HEK293 (cell line): ENCODE data around the gene WWOX.

Experiments used
- CTCF ChIA-PET: fragments of 350-600 bp; formaldehyde crosslinking; extraction: SDS; loops from one replicate; lab custom pipeline; 2021; ENCODE audit warnings: antibody characterized with exemption; lab: Yijun Ruan, JAX
- POLR2A ChIA-PET: fragments of 300-600 bp; formaldehyde crosslinking; extraction: SDS; loops from one replicate; lab custom pipeline; 2020; ENCODE audit warnings: antibody characterized with exemption, inconsistent platforms; lab: Yijun Ruan, JAX
- H3K27ac ChIP-seq: fragments of 200-500 bp; sonication (Bioruptor generic); 2 replicates; pipeline ENCODE4 v1.5.1; 2014; ENCODE audit warnings: low read depth, low read length, control low read depth, inconsistent platforms; ENCODE audit errors: extremely low read depth
- H3K36me3 ChIP-seq, 2 experiments: fragments of 200-500 bp in 1 of 2; sonication (Bioruptor generic) in 1 of 2; 1 replicate in 1 of 2; 2 replicates in 1 of 2; pipeline ENCODE4 v1.5.1; 2014 to 2017; ENCODE audit warnings: inconsistent platforms in 2 of 2, low read length in 2 of 2; ENCODE audit not compliant: control insufficient read depth in 2 of 2, insufficient read depth in 1 of 2
- H3K4me1 ChIP-seq: fragments of 200-500 bp; sonication (Bioruptor generic); 2 replicates; pipeline ENCODE4 v1.5.1; 2014; ENCODE audit warnings: mild to moderate bottlenecking, low read length, inconsistent platforms; ENCODE audit not compliant: control insufficient read depth, insufficient read depth
- H3K4me3 ChIP-seq: 2 replicates; pipeline ENCODE4 v1.5.1; 2011; ENCODE audit warnings: low read depth, mild to moderate bottlenecking, control low read depth, low read length, moderate library complexity
- H3K9me3 ChIP-seq: fragments of 200-500 bp; sonication (Bioruptor generic); 2 replicates; pipeline ENCODE4 v1.5.1; 2014; ENCODE audit warnings: low read depth, low read length, inconsistent platforms; ENCODE audit not compliant: control insufficient read depth, insufficient read depth
- OVOL3 ChIP-seq: fragments of 450-650 bp; formaldehyde crosslinking; IDR thresholded peaks from 2 replicates; pipeline ENCODE4 v1.5.1; 2016; ENCODE audit warnings: missing biosample characterization, missing genetic modification characterization
- YY1 ChIP-seq: fragments of 450-650 bp; formaldehyde crosslinking; IDR thresholded peaks from 2 replicates; pipeline ENCODE4 v1.5.1; 2018; ENCODE audit warnings: missing biosample characterization, missing genetic modification characterization
- ZBTB8A ChIP-seq: fragments of 450-650 bp; formaldehyde crosslinking; IDR thresholded peaks from 2 replicates; pipeline ENCODE4 v1.5.1; 2016; ENCODE audit warnings: missing biosample characterization, missing genetic modification characterization
- ZFP3 ChIP-seq: fragments of 450-650 bp; formaldehyde crosslinking; IDR thresholded peaks from 2 replicates; pipeline ENCODE4 v1.5.1; 2016; ENCODE audit warnings: low read depth, missing biosample characterization, missing genetic modification characterization
- ZNF133 ChIP-seq: fragments of 450-650 bp; formaldehyde crosslinking; IDR thresholded peaks from 2 replicates; pipeline ENCODE4 v1.5.1; 2016; ENCODE audit warnings: missing biosample characterization, missing genetic modification characterization
- ZNF202 ChIP-seq: fragments of 450-650 bp; formaldehyde crosslinking; IDR thresholded peaks from 2 replicates; pipeline ENCODE4 v1.5.1; 2016; ENCODE audit warnings: missing biosample characterization, missing genetic modification characterization, borderline replicate concordance
- ZNF211 ChIP-seq: fragments of 450-650 bp; formaldehyde crosslinking; IDR thresholded peaks from 2 replicates; pipeline ENCODE4 v1.5.1; 2016; ENCODE audit warnings: low read depth, missing biosample characterization, missing genetic modification characterization
- ZNF302 ChIP-seq: fragments of 450-650 bp; formaldehyde crosslinking; IDR thresholded peaks from 2 replicates; pipeline ENCODE4 v1.5.1; 2016; ENCODE audit warnings: missing biosample characterization, missing genetic modification characterization, low read depth
- ZNF335 ChIP-seq: fragments of 450-650 bp; formaldehyde crosslinking; conservative IDR thresholded peaks from 2 replicates; pipeline ENCODE4 v1.5.1; 2016; ENCODE audit warnings: missing biosample characterization, missing genetic modification characterization
- ZNF37A ChIP-seq: fragments of 450-650 bp; IDR thresholded peaks from 2 replicates; pipeline ENCODE4 v1.5.1; 2018; ENCODE audit warnings: missing biosample characterization, missing genetic modification characterization
- ZNF404 ChIP-seq: fragments of 450-650 bp; formaldehyde crosslinking; IDR thresholded peaks from 2 replicates; pipeline ENCODE4 v1.5.1; 2017; ENCODE audit warnings: missing biosample characterization, missing genetic modification characterization
- ZNF426 ChIP-seq: fragments of 450-650 bp; formaldehyde crosslinking; IDR thresholded peaks from 2 replicates; pipeline ENCODE4 v1.5.1; 2017; ENCODE audit warnings: missing biosample characterization, missing genetic modification characterization, mild to moderate bottlenecking, inconsistent platforms, moderate library complexity
- ZNF433 ChIP-seq: fragments of 450-650 bp; formaldehyde crosslinking; IDR thresholded peaks from 2 replicates; pipeline ENCODE4 v1.5.1; 2016; ENCODE audit warnings: missing biosample characterization, missing genetic modification characterization, low read depth
- ZNF623 ChIP-seq: fragments of 450-650 bp; formaldehyde crosslinking; IDR thresholded peaks from 2 replicates; pipeline ENCODE4 v1.5.1; 2016; ENCODE audit warnings: missing biosample characterization, missing genetic modification characterization
- ZNF658 ChIP-seq: fragments of 450-650 bp; formaldehyde crosslinking; IDR thresholded peaks from 2 replicates; pipeline ENCODE4; 2016; ENCODE audit warnings: missing biosample characterization, missing genetic modification characterization
- ZNF670 ChIP-seq: fragments of 450-650 bp; formaldehyde crosslinking; IDR thresholded peaks from 2 replicates; pipeline ENCODE4 v1.5.1; 2016; ENCODE audit warnings: missing biosample characterization, missing genetic modification characterization, low read depth
- ZNF747 ChIP-seq: fragments of 450-650 bp; formaldehyde crosslinking; IDR thresholded peaks from 2 replicates; pipeline ENCODE4 v1.5.1; 2016; ENCODE audit warnings: missing biosample characterization, missing genetic modification characterization
- ZNF837 ChIP-seq: fragments of 450-650 bp; formaldehyde crosslinking; IDR thresholded peaks from 2 replicates; pipeline ENCODE4 v1.5.1; 2016; ENCODE audit warnings: missing biosample characterization, missing genetic modification characterization
- TF ChIP-seq, protein P1 (sequence below): fragments of 450-650 bp; formaldehyde crosslinking; IDR thresholded peaks from 2 replicates; pipeline ENCODE4 v1.5.1; 2016; ENCODE audit warnings: missing biosample characterization, missing genetic modification characterization, borderline replicate concordance
- TF ChIP-seq, protein P2 (sequence below): fragments of 450-650 bp; formaldehyde crosslinking; IDR thresholded peaks from 2 replicates; pipeline ENCODE4 v1.5.1; 2016; ENCODE audit warnings: missing biosample characterization, missing genetic modification characterization
- TF ChIP-seq, protein P3 (sequence below): fragments of 450-650 bp; formaldehyde crosslinking; IDR thresholded peaks from 2 replicates; pipeline ENCODE4 v1.5.1; 2016; ENCODE audit warnings: missing biosample characterization, missing genetic modification characterization, borderline replicate concordance
- TF ChIP-seq, protein P4 (sequence below): fragments of 450-650 bp; formaldehyde crosslinking; IDR thresholded peaks from 2 replicates; pipeline ENCODE4 v1.5.1; 2016; ENCODE audit warnings: missing biosample characterization, missing genetic modification characterization
- TF ChIP-seq, protein P5 (sequence below): fragments of 450-650 bp; formaldehyde crosslinking; conservative IDR thresholded peaks from 2 replicates; pipeline ENCODE4 v1.5.1; 2016; ENCODE audit warnings: low read depth, missing biosample characterization, missing genetic modification characterization

Gene WWOX

DNA sequence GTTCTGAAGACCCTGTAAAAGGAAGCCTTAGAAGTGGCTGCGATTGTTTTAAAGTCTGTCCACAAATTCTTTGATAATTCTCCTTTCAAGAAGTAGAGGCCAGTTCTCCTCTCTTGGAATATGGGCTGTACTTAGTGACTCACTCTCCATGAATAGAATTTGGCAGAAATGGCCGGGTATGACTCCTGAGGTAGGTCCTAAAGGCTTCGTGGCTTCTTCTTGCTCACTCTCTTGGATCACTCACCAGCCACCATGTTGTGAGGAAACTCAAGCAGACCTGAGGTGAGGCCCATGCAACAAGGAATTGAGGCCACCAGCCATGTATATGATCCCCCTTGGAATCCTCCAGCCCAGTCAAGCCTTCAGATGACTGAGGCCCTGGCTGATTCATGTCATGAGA is 75.8 kb downstream of the WWOX start:
- peaks cover 3% of the 10 kb centered on the region; the same call in 1 of the 2 replicates for H3K4me1 ChIP-seq
- CTCF ChIA-PET, result no interaction called here
- no peak overlapping the region for H3K27ac ChIP-seq
- H3K36me3 ChIP-seq, result no peaks in the 10 kb centered on the region
- H3K4me3 ChIP-seq, result no peak overlapping the region
- POLR2A ChIA-PET, result no interaction called here
- H3K9me3 ChIP-seq, result no peaks in the 10 kb centered on the region
- TF ChIP-seq, protein P1, sequence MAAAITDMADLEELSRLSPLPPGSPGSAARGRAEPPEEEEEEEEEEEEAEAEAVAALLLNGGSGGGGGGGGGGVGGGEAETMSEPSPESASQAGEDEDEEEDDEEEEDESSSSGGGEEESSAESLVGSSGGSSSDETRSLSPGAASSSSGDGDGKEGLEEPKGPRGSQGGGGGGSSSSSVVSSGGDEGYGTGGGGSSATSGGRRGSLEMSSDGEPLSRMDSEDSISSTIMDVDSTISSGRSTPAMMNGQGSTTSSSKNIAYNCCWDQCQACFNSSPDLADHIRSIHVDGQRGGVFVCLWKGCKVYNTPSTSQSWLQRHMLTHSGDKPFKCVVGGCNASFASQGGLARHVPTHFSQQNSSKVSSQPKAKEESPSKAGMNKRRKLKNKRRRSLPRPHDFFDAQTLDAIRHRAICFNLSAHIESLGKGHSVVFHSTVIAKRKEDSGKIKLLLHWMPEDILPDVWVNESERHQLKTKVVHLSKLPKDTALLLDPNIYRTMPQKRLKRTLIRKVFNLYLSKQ (tag by site-specific recombination), result no peak
- TF ChIP-seq OVOL3 (tag by site-specific recombination), result no peak
- TF ChIP-seq, protein P2, sequence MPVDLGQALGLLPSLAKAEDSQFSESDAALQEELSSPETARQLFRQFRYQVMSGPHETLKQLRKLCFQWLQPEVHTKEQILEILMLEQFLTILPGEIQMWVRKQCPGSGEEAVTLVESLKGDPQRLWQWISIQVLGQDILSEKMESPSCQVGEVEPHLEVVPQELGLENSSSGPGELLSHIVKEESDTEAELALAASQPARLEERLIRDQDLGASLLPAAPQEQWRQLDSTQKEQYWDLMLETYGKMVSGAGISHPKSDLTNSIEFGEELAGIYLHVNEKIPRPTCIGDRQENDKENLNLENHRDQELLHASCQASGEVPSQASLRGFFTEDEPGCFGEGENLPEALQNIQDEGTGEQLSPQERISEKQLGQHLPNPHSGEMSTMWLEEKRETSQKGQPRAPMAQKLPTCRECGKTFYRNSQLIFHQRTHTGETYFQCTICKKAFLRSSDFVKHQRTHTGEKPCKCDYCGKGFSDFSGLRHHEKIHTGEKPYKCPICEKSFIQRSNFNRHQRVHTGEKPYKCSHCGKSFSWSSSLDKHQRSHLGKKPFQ (tag by site-specific recombination), result no peak
- no peak for TF ChIP-seq ZNF837 (tag by site-specific recombination)
- no peak for TF ChIP-seq ZNF37A (tag by site-specific recombination)
- TF ChIP-seq ZNF433, result no peak
- TF ChIP-seq ZNF202 (tag by site-specific recombination), result no peak
- no peak for TF ChIP-seq ZNF747
- TF ChIP-seq YY1, result no peak
- TF ChIP-seq, protein P3, sequence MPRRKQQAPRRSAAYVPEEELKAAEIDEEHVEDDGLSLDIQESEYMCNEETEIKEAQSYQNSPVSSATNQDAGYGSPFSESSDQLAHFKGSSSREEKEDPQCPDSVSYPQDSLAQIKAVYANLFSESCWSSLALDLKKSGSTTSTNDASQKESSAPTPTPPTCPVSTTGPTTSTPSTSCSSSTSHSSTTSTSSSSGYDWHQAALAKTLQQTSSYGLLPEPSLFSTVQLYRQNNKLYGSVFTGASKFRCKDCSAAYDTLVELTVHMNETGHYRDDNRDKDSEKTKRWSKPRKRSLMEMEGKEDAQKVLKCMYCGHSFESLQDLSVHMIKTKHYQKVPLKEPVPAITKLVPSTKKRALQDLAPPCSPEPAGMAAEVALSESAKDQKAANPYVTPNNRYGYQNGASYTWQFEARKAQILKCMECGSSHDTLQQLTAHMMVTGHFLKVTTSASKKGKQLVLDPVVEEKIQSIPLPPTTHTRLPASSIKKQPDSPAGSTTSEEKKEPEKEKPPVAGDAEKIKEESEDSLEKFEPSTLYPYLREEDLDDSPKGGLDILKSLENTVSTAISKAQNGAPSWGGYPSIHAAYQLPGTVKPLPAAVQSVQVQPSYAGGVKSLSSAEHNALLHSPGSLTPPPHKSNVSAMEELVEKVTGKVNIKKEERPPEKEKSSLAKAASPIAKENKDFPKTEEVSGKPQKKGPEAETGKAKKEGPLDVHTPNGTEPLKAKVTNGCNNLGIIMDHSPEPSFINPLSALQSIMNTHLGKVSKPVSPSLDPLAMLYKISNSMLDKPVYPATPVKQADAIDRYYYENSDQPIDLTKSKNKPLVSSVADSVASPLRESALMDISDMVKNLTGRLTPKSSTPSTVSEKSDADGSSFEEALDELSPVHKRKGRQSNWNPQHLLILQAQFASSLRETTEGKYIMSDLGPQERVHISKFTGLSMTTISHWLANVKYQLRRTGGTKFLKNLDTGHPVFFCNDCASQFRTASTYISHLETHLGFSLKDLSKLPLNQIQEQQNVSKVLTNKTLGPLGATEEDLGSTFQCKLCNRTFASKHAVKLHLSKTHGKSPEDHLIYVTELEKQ, result no peak
- TF ChIP-seq ZNF623, result no peak
- no peak for TF ChIP-seq ZNF335
- TF ChIP-seq ZNF404 (tag by site-specific recombination), result no peak
- TF ChIP-seq ZNF211 (tag by site-specific recombination), result no peak
- TF ChIP-seq ZNF133 (tag by site-specific recombination), result no peak
- TF ChIP-seq ZBTB8A (tag by site-specific recombination), result no peak
- TF ChIP-seq ZNF426, result no peak
- TF ChIP-seq ZFP3 (tag by site-specific recombination), result no peak
- TF ChIP-seq, protein P4, sequence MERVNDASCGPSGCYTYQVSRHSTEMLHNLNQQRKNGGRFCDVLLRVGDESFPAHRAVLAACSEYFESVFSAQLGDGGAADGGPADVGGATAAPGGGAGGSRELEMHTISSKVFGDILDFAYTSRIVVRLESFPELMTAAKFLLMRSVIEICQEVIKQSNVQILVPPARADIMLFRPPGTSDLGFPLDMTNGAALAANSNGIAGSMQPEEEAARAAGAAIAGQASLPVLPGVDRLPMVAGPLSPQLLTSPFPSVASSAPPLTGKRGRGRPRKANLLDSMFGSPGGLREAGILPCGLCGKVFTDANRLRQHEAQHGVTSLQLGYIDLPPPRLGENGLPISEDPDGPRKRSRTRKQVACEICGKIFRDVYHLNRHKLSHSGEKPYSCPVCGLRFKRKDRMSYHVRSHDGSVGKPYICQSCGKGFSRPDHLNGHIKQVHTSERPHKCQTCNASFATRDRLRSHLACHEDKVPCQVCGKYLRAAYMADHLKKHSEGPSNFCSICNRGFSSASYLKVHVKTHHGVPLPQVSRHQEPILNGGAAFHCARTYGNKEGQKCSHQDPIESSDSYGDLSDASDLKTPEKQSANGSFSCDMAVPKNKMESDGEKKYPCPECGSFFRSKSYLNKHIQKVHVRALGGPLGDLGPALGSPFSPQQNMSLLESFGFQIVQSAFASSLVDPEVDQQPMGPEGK (tag by site-specific recombination), result no peak

DNA sequence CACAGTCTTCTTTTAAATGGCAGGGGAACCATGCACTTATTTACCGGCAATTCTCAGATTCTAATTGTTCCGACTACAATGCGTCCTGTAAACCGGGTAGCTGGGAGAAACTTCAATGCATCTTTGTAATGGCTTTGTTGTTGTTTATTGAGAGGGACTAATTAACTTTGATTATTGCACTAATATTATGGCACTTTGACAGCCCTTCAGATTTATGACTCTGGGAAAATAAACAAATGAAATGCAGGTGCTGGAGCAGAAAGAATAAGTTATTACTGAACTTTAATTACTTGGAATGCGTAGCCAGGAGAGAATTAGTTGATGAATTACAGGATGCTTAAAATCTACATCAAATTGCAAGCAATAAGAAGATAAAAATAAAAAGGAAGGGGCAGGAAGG is 77.0 kb downstream of the WWOX start:
- Histone ChIP-seq H3K27ac (no peak overlapping the region), H3K4me3 (no peak overlapping the region), H3K4me1 (peaks cover 3% of the 10 kb centered on the region; the same call in 1 of the 2 replicates), H3K9me3 (no peaks in the 10 kb centered on the region), H3K36me3 (no peaks in the 10 kb centered on the region)
- ChIA-PET POLR2A (no interaction called here), CTCF (no interaction called here)
- TF ChIP-seq ZNF302 (tag by site-specific recombination) (no peak), ZNF670 (tag by site-specific recombination) (no peak), ZNF658 (tag by site-specific recombination) (no peak), ZNF211 (tag by site-specific recombination) (no peak)
- TF ChIP-seq, protein P5, sequence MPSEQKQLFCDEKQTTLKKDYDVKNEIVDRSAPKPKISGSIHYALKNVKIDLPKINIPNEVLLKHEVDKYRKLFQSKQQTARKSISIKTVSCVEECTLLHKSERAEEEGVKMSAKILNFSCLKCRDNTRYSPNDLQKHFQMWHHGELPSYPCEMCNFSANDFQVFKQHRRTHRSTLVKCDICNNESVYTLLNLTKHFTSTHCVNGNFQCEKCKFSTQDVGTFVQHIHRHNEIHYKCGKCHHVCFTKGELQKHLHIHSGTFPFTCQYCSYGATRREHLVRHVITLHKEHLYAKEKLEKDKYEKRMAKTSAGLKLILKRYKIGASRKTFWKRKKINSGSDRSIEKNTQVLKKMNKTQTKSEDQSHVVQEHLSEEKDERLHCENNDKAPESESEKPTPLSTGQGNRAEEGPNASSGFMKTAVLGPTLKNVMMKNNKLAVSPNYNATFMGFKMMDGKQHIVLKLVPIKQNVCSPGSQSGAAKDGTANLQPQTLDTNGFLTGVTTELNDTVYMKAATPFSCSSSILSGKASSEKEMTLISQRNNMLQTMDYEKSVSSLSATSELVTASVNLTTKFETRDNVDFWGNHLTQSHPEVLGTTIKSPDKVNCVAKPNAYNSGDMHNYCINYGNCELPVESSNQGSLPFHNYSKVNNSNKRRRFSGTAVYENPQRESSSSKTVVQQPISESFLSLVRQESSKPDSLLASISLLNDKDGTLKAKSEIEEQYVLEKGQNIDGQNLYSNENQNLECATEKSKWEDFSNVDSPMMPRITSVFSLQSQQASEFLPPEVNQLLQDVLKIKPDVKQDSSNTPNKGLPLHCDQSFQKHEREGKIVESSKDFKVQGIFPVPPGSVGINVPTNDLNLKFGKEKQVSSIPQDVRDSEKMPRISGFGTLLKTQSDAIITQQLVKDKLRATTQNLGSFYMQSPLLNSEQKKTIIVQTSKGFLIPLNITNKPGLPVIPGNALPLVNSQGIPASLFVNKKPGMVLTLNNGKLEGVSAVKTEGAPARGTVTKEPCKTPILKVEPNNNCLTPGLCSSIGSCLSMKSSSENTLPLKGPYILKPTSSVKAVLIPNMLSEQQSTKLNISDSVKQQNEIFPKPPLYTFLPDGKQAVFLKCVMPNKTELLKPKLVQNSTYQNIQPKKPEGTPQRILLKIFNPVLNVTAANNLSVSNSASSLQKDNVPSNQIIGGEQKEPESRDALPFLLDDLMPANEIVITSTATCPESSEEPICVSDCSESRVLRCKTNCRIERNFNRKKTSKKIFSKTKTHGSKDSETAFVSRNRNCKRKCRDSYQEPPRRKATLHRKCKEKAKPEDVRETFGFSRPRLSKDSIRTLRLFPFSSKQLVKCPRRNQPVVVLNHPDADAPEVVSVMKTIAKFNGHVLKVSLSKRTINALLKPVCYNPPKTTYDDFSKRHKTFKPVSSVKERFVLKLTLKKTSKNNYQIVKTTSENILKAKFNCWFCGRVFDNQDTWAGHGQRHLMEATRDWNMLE (tag by site-specific recombination), result no peak
